Measurements from ENCODE around the gene HIVEP3. TPM values are rescaled to one million over a fixed set of nuclear protein-coding genes. Genes with fewer than 3 reads are reported as not detected.

Gene HIVEP3
- total RNA-seq, 1 experiment from 2014 or later = 1.2 TPM

DNA sequence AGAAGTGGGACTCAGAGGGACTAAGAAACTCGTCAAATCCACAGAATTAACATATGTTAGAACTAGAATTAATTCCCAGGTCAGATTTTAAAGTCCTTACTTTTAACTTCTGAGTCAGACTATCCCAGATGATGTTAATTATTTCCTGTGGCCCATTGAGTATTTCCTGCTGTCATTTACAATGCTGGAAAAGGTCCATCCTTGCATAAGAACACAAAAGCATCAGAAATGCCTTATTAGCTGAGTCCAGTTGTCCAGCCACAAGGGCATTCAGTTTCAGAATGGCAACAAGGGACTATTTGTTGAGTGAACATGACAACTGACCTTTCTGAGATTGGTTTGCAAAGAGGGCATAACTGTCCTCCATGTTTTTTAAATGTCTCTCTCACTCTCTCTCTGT, 16.5 kb upstream of the HIVEP3 start:
- ChIA-PET POLR2A (no interaction called here), CTCF (no interaction called here)
- Mint-ChIP-seq H3K27me3 (ENCODE audit: insufficient read depth, unreplicated experiment) (peaks cover 43% of the 10 kb centered on the region), H3K9me3 (ENCODE audit: unreplicated experiment) (no peaks in the 10 kb centered on the region), H3K4me3 (ENCODE audit: unreplicated experiment) (no peak overlapping the region), H3K4me1 (ENCODE audit: insufficient read depth, unreplicated experiment) (no peaks in the 10 kb centered on the region), H3K27ac (ENCODE audit: low read depth, unreplicated experiment) (no peak overlapping the region), H3K36me3 (ENCODE audit: insufficient read depth, unreplicated experiment) (no peaks in the 10 kb centered on the region)
- TF ChIP-seq CTCF (IDR thresholded peaks at IDR 0.05; ENCODE audit: unreplicated experiment) = no peak
- DNase-seq (ENCODE audit: unreplicated experiment) = no peak
- BruUV-seq (replicated peaks) = no TSS peak
- intact Hi-C loops (cut with micrococcal nuclease) = no loop called here

DNA sequence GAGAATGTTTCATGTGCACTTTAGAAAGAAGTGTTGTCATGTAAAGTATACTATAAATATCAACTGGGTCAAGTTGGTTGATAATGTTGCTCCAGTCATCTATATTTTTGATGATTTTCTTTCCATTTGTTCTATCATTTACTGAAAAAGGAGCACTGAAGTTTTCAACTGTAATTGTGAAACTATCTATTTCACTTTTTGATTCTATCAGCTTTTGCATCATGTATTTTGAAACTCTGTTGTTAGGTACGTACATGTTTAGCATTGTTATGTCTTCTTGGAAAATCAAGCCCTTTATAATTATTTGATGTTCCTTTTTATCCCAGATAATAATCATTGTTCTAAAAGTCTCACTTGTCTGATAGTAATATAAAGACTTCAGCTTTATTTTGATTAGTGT, 14.4 kb upstream of the HIVEP3 start:
- H3K27ac Mint-ChIP-seq (ENCODE audit: low read depth, unreplicated experiment) = no peak overlapping the region
- intact Hi-C loops (cut with micrococcal nuclease) = no loop called here
- CTCF ChIA-PET = interaction anchor here (1.0 kb wide), 1 partner anchor 359 kb away, joined by 3 read pairs; no protein-coding TSS in a partner anchor
- no peak overlapping the region for H3K4me3 Mint-ChIP-seq (ENCODE audit: unreplicated experiment)
- no peak for DNase-seq (ENCODE audit: unreplicated experiment)
- H3K9me3 Mint-ChIP-seq (ENCODE audit: unreplicated experiment) = no peaks in the 10 kb centered on the region
- POLR2A ChIA-PET = interaction anchor here (1.3 kb wide), 1 partner anchor 25 kb away, joined by 3 read pairs; no protein-coding TSS in a partner anchor
- no peaks in the 10 kb centered on the region for H3K36me3 Mint-ChIP-seq (ENCODE audit: insufficient read depth, unreplicated experiment)
- no TSS peak for BruUV-seq (replicated peaks)
- H3K4me1 Mint-ChIP-seq (ENCODE audit: insufficient read depth, unreplicated experiment) = no peaks in the 10 kb centered on the region
- H3K27me3 Mint-ChIP-seq (ENCODE audit: insufficient read depth, unreplicated experiment) = peaks cover 63% of the 10 kb centered on the region
- TF ChIP-seq CTCF (IDR thresholded peaks at IDR 0.05; ENCODE audit: unreplicated experiment) = no peak

DNA sequence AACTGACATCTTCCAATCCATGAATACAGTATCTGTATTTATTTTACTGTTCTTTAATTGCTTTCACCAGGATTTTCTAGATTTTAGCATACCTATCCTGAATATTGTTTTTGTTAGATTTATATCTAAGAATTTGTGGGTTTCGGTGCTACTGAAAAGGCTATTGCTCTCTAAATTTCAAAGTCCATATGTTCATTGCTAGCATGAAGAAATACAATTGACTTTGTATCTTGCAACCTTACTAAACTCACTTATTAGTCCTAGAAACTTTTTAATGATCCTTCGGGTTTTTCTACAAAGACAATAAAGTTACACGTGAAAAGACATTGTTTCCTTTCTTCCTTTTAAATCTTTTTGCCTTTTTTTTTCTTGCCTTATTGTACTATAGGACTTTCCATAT, 12.9 kb upstream of the HIVEP3 start:
- BruUV-seq (replicated peaks) = no TSS peak
- Mint-ChIP-seq H3K27me3 (ENCODE audit: insufficient read depth, unreplicated experiment) (peaks cover 63% of the 10 kb centered on the region), H3K4me3 (ENCODE audit: unreplicated experiment) (no peak overlapping the region), H3K27ac (ENCODE audit: low read depth, unreplicated experiment) (no peak overlapping the region), H3K9me3 (ENCODE audit: unreplicated experiment) (no peaks in the 10 kb centered on the region), H3K4me1 (ENCODE audit: insufficient read depth, unreplicated experiment) (no peaks in the 10 kb centered on the region), H3K36me3 (ENCODE audit: insufficient read depth, unreplicated experiment) (no peaks in the 10 kb centered on the region)
- DNase-seq (ENCODE audit: unreplicated experiment) = no peak
- no peak for TF ChIP-seq CTCF (IDR thresholded peaks at IDR 0.05; ENCODE audit: unreplicated experiment)
- ChIA-PET CTCF (no interaction called here), POLR2A (no interaction called here)
- intact Hi-C loops (cut with micrococcal nuclease) = no loop called here

- Mint-ChIP-seq H3K36me3 (ENCODE audit: insufficient read depth, unreplicated experiment) (no peaks in the 10 kb centered on the region), H3K27ac (ENCODE audit: low read depth, unreplicated experiment) (no peak overlapping the region), H3K4me3 (ENCODE audit: unreplicated experiment) (no peak overlapping the region), H3K9me3 (ENCODE audit: unreplicated experiment) (no peaks in the 10 kb centered on the region), H3K4me1 (ENCODE audit: insufficient read depth, unreplicated experiment) (no peaks in the 10 kb centered on the region), H3K27me3 (ENCODE audit: insufficient read depth, unreplicated experiment) (peaks cover 39% of the 10 kb centered on the region)
- BruUV-seq (replicated peaks) = no TSS peak
- TF ChIP-seq CTCF (IDR thresholded peaks at IDR 0.05; ENCODE audit: unreplicated experiment) = no peak
- intact Hi-C loops (cut with micrococcal nuclease) = no loop called here
- POLR2A ChIA-PET = no interaction called here
- CTCF ChIA-PET = no interaction called here
- DNase-seq (ENCODE audit: unreplicated experiment) = no peak
These were observed 8.4 kb upstream of the HIVEP3 start for GRCh38 chr1:41927118-41927517.

All from MCF 10A (cell line).